HEK293 (cell line): Measurements from ENCODE around the gene CSNK1A1.
A peak's percentile ranks its signal among the peaks of the same experiment; 100 is the strongest.

ENCODE experiments used
- CTCF ChIA-PET: fragments of 350-600 bp; formaldehyde crosslinking; extraction: SDS; loops from one replicate; lab custom pipeline; 2021; ENCODE audit warnings: antibody characterized with exemption; lab: Yijun Ruan, JAX
- POLR2A ChIA-PET: fragments of 300-600 bp; formaldehyde crosslinking; extraction: SDS; loops from one replicate; lab custom pipeline; 2020; ENCODE audit warnings: antibody characterized with exemption, inconsistent platforms; lab: Yijun Ruan, JAX
- H3K27ac ChIP-seq: fragments of 200-500 bp; sonication (Bioruptor generic); 2 replicates; pipeline ENCODE4 v1.5.1; 2014; ENCODE audit warnings: low read depth, low read length, control low read depth, inconsistent platforms; ENCODE audit errors: extremely low read depth
- H3K36me3 ChIP-seq, 2 experiments: fragments of 200-500 bp in 1 of 2; sonication (Bioruptor generic) in 1 of 2; 1 replicate in 1 of 2; 2 replicates in 1 of 2; pipeline ENCODE4 v1.5.1; 2014 to 2017; ENCODE audit warnings: inconsistent platforms in 2 of 2, low read length in 2 of 2; ENCODE audit not compliant: control insufficient read depth in 2 of 2, insufficient read depth in 1 of 2
- H3K4me1 ChIP-seq: fragments of 200-500 bp; sonication (Bioruptor generic); 2 replicates; pipeline ENCODE4 v1.5.1; 2014; ENCODE audit warnings: mild to moderate bottlenecking, low read length, inconsistent platforms; ENCODE audit not compliant: control insufficient read depth, insufficient read depth
- H3K4me3 ChIP-seq: 2 replicates; pipeline ENCODE4 v1.5.1; 2011; ENCODE audit warnings: low read depth, mild to moderate bottlenecking, control low read depth, low read length, moderate library complexity
- H3K9me3 ChIP-seq: fragments of 200-500 bp; sonication (Bioruptor generic); 2 replicates; pipeline ENCODE4 v1.5.1; 2014; ENCODE audit warnings: low read depth, low read length, inconsistent platforms; ENCODE audit not compliant: control insufficient read depth, insufficient read depth
- BCL11A ChIP-seq: fragments of 450-650 bp; formaldehyde crosslinking; IDR thresholded peaks from 2 replicates; pipeline ENCODE4 v1.5.1; 2016; ENCODE audit warnings: low read depth, missing biosample characterization, missing genetic modification characterization
- EGR2 ChIP-seq: fragments of 450-650 bp; formaldehyde crosslinking; IDR thresholded peaks from 2 replicates; pipeline ENCODE4 v1.5.1; 2016; ENCODE audit warnings: low read depth, missing biosample characterization, missing genetic modification characterization
- GLIS1 ChIP-seq: fragments of 450-650 bp; formaldehyde crosslinking; IDR thresholded peaks from 2 replicates; pipeline ENCODE4 v1.5.1; 2016; ENCODE audit warnings: missing biosample characterization, missing genetic modification characterization
- GLIS2 ChIP-seq: fragments of 450-650 bp; formaldehyde crosslinking; IDR thresholded peaks from 2 replicates; pipeline ENCODE4 v1.5.1; 2016; ENCODE audit warnings: missing biosample characterization, missing genetic modification characterization
- IKZF3 ChIP-seq: fragments of 450-650 bp; IDR thresholded peaks from 2 replicates; pipeline ENCODE4 v1.5.0; 2018; ENCODE audit warnings: missing biosample characterization, mild to moderate bottlenecking, missing genetic modification characterization, moderate library complexity
- KLF1 ChIP-seq: fragments of 450-650 bp; formaldehyde crosslinking; IDR thresholded peaks from 2 replicates; pipeline ENCODE4 v1.5.1; 2016; ENCODE audit warnings: missing biosample characterization, missing genetic modification characterization
- OSR2 ChIP-seq: fragments of 450-650 bp; formaldehyde crosslinking; IDR thresholded peaks from 2 replicates; pipeline ENCODE4 v1.5.1; 2016; ENCODE audit warnings: missing biosample characterization, missing genetic modification characterization
- PRDM6 ChIP-seq: fragments of 450-650 bp; formaldehyde crosslinking; IDR thresholded peaks from 2 replicates; pipeline ENCODE4 v1.5.1; 2017; ENCODE audit warnings: missing biosample characterization, missing genetic modification characterization
- SETDB1 ChIP-seq: IDR thresholded peaks from one replicate; pipeline ENCODE4 v1.6.1; 2017; ENCODE audit warnings: mild to moderate bottlenecking, low read length, moderate library complexity, mixed read lengths; ENCODE audit not compliant: insufficient read length
- SP3 ChIP-seq: fragments of 450-650 bp; formaldehyde crosslinking; IDR thresholded peaks from 2 replicates; pipeline ENCODE4 v1.5.1; 2016; ENCODE audit warnings: missing biosample characterization, missing genetic modification characterization
- SP7 ChIP-seq: fragments of 450-650 bp; formaldehyde crosslinking; IDR thresholded peaks from 2 replicates; pipeline ENCODE4 v1.5.1; 2016; ENCODE audit warnings: missing biosample characterization, missing genetic modification characterization
- YY2 ChIP-seq: fragments of 450-650 bp; formaldehyde crosslinking; IDR thresholded peaks from 2 replicates; pipeline ENCODE4 v1.5.1; 2016; ENCODE audit warnings: missing biosample characterization, missing genetic modification characterization
- ZBTB48 ChIP-seq: fragments of 450-650 bp; formaldehyde crosslinking; IDR thresholded peaks from 2 replicates; pipeline ENCODE4 v1.5.1; 2016; ENCODE audit warnings: missing biosample characterization, missing genetic modification characterization
- ZBTB8A ChIP-seq: fragments of 450-650 bp; formaldehyde crosslinking; IDR thresholded peaks from 2 replicates; pipeline ENCODE4 v1.5.1; 2016; ENCODE audit warnings: missing biosample characterization, missing genetic modification characterization
- ZIC2 ChIP-seq: fragments of 450-650 bp; formaldehyde crosslinking; IDR thresholded peaks from 2 replicates; pipeline ENCODE4 v1.5.1; 2016; ENCODE audit warnings: missing biosample characterization, missing genetic modification characterization
- ZNF121 ChIP-seq: fragments of 450-650 bp; formaldehyde crosslinking; IDR thresholded peaks from 2 replicates; pipeline ENCODE4 v1.5.1; 2016; ENCODE audit warnings: missing biosample characterization, missing genetic modification characterization
- ZNF184 ChIP-seq: fragments of 450-650 bp; IDR thresholded peaks from 2 replicates; pipeline ENCODE4 v1.5.1; 2018; ENCODE audit warnings: missing biosample characterization, mild to moderate bottlenecking, missing genetic modification characterization
- ZNF2 ChIP-seq: fragments of 450-650 bp; formaldehyde crosslinking; IDR thresholded peaks from 2 replicates; pipeline ENCODE4 v1.5.1; 2016; ENCODE audit warnings: missing biosample characterization, missing genetic modification characterization
- ZNF24 ChIP-seq: fragments of 450-650 bp; formaldehyde crosslinking; IDR thresholded peaks from 2 replicates; pipeline ENCODE4 v1.5.1; 2016; ENCODE audit warnings: missing biosample characterization, missing genetic modification characterization
- ZNF292 ChIP-seq: fragments of 450-650 bp; formaldehyde crosslinking; IDR thresholded peaks from 2 replicates; pipeline ENCODE4 v1.5.1; 2016; ENCODE audit warnings: low read depth, missing biosample characterization, missing genetic modification characterization, borderline replicate concordance
- ZNF335 ChIP-seq: fragments of 450-650 bp; formaldehyde crosslinking; conservative IDR thresholded peaks from 2 replicates; pipeline ENCODE4 v1.5.1; 2016; ENCODE audit warnings: missing biosample characterization, missing genetic modification characterization
- ZNF366 ChIP-seq: fragments of 450-650 bp; formaldehyde crosslinking; conservative IDR thresholded peaks from 2 replicates; pipeline ENCODE4 v1.5.1; 2016; ENCODE audit warnings: missing biosample characterization, missing genetic modification characterization
- ZNF391 ChIP-seq: fragments of 450-650 bp; formaldehyde crosslinking; IDR thresholded peaks from 2 replicates; pipeline ENCODE4 v1.5.1; 2016; ENCODE audit warnings: low read depth, missing biosample characterization, missing genetic modification characterization, borderline replicate concordance
- ZNF394 ChIP-seq: fragments of 450-650 bp; formaldehyde crosslinking; IDR thresholded peaks from 2 replicates; pipeline ENCODE4 v1.5.1; 2016; ENCODE audit warnings: missing biosample characterization, missing genetic modification characterization, mild to moderate bottlenecking, moderate library complexity, borderline replicate concordance
- ZNF404 ChIP-seq: fragments of 450-650 bp; formaldehyde crosslinking; IDR thresholded peaks from 2 replicates; pipeline ENCODE4 v1.5.1; 2017; ENCODE audit warnings: missing biosample characterization, missing genetic modification characterization
- ZNF426 ChIP-seq: fragments of 450-650 bp; formaldehyde crosslinking; IDR thresholded peaks from 2 replicates; pipeline ENCODE4 v1.5.1; 2017; ENCODE audit warnings: missing biosample characterization, missing genetic modification characterization, mild to moderate bottlenecking, inconsistent platforms, moderate library complexity
- ZNF501 ChIP-seq: fragments of 450-650 bp; formaldehyde crosslinking; IDR thresholded peaks from 2 replicates; pipeline ENCODE4 v1.5.1; 2016; ENCODE audit warnings: missing biosample characterization, missing genetic modification characterization
- ZNF596 ChIP-seq: fragments of 450-650 bp; IDR thresholded peaks from 2 replicates; pipeline ENCODE4 v1.5.0; 2018; ENCODE audit warnings: missing biosample characterization, mild to moderate bottlenecking, missing genetic modification characterization, moderate library complexity
- ZNF600 ChIP-seq: fragments of 450-650 bp; formaldehyde crosslinking; IDR thresholded peaks from 2 replicates; pipeline ENCODE4 v1.5.1; 2016; ENCODE audit warnings: missing biosample characterization, missing genetic modification characterization
- ZNF610 ChIP-seq: fragments of 450-650 bp; formaldehyde crosslinking; IDR thresholded peaks from 2 replicates; pipeline ENCODE4 v1.5.1; 2016; ENCODE audit warnings: missing biosample characterization, missing genetic modification characterization, borderline replicate concordance
- ZNF639 ChIP-seq: fragments of 450-650 bp; formaldehyde crosslinking; IDR thresholded peaks from 2 replicates; pipeline ENCODE4 v1.5.1; 2016; ENCODE audit warnings: missing biosample characterization, missing genetic modification characterization
- ZNF704 ChIP-seq: fragments of 450-650 bp; formaldehyde crosslinking; IDR thresholded peaks from 2 replicates; pipeline ENCODE4 v1.5.1; 2016; ENCODE audit warnings: missing biosample characterization, missing genetic modification characterization
- ZSCAN16 ChIP-seq: fragments of 450-650 bp; formaldehyde crosslinking; IDR thresholded peaks from 2 replicates; pipeline ENCODE4 v1.5.1; 2016; ENCODE audit warnings: missing biosample characterization, missing genetic modification characterization
- ZXDB ChIP-seq: fragments of 450-650 bp; formaldehyde crosslinking; IDR thresholded peaks from 2 replicates; pipeline ENCODE4 v1.5.1; 2016; ENCODE audit warnings: missing biosample characterization, missing genetic modification characterization

CSNK1A1 gene

GRCh38 chr5:149551227-149552037 lies at the start of gene CSNK1A1:
Gene CSNK1A1, minus strand, starts transcription at chr5:149551439. Its CDS starts 475 bp downstream, at chr5:149550964.
- Histone ChIP-seq H3K36me3 (peaks cover 20 to 41% of the 10 kb centered on the region in 2 experiments), H3K4me1 (peaks cover 11% of the 10 kb centered on the region), H3K9me3 (no peaks in the 10 kb centered on the region), H3K27ac (peak within 1 kb of the TSS; percentile 97), H3K4me3 (peak within 1 kb of the TSS; percentile 94)
- POLR2A ChIA-PET: interaction anchor here (0.6 to 4.5 kb wide), 20 partner anchors 8 to 231 kb away, joined by 3 to 33 read pairs (median 4); partner anchors contain the start of genes ARHGEF37, GRPEL2 and PCYOX1L
- CTCF ChIA-PET: interaction anchor here (0.6 to 2.2 kb wide), 27 partner anchors 9 to 1586 kb away, joined by 3 to 13 read pairs (median 4); partner anchors contain the start of gene ARHGEF37
- TF ChIP-seq ZXDB (tag by site-specific recombination) (peak; percentile 76), ZNF639 (tag by site-specific recombination) (peak; percentile 61; the same call in 1 of the 2 replicates), ZNF501 (peak; percentile 71), ZSCAN16 (tag by site-specific recombination) (no peak), ZNF394 (tag by site-specific recombination) (peak; percentile 39; the same call in 1 of the 2 replicates), OSR2 (tag by site-specific recombination) (no peak; the same call in 1 of the 2 replicates), ZNF184 (tag by site-specific recombination) (0 out of 2 replicates have a peak, but pooled peaks have one; percentile 70), BCL11A (tag by site-specific recombination) (peak; percentile 100), ZNF121 (tag by site-specific recombination) (no peak), PRDM6 (tag by site-specific recombination) (no peak), ZNF404 (no peak), SP3 (peak; percentile 81), IKZF3 (tag by site-specific recombination) (peak; percentile 63), ZNF600 (tag by site-specific recombination) (peak; percentile 98), ZNF335 (tag by site-specific recombination) (peak; percentile 85), ZNF610 (peak; percentile 86; the same call in 1 of the 2 replicates), ZNF391 (peak; percentile 54; the same call in 1 of the 2 replicates), ZNF292 (tag by site-specific recombination) (no peak), ZNF24 (tag by site-specific recombination) (peak; percentile 63; the same call in 1 of the 2 replicates), ZNF596 (tag by site-specific recombination) (0 out of 2 replicates have a peak, but pooled peaks have one; percentile 19), ZBTB8A (tag by site-specific recombination) (peak; percentile 55; the same call in 1 of the 2 replicates), EGR2 (peak; percentile 71), ZIC2 (peak; percentile 61; the same call in 1 of the 2 replicates), ZNF704 (tag by site-specific recombination) (no peak), ZNF426 (0 out of 2 replicates have a peak, but pooled peaks have one; percentile 4), SETDB1 (no peak), ZNF366 (tag by site-specific recombination) (0 out of 2 replicates have a peak, but pooled peaks have one; percentile 17), KLF1 (tag by site-specific recombination) (peak; percentile 41; the same call in 1 of the 2 replicates), SP7 (tag by site-specific recombination) (peak; percentile 79), GLIS1 (tag by site-specific recombination) (peak; percentile 56), ZNF2 (peak; percentile 86), GLIS2 (tag by site-specific recombination) (peak; percentile 75; the same call in 1 of the 2 replicates), ZBTB48 (tag by site-specific recombination) (peak; percentile 77), YY2 (tag by site-specific recombination) (peak; percentile 80)
